Measurements from ENCODE around the gene CABP7. TPM values are rescaled to one million over a fixed set of nuclear protein-coding genes. Genes with fewer than 3 reads are reported as not detected.

Gene CABP7
- polyA plus RNA-seq, 3 donors from 2014 or later, result 0.14 TPM; not detected in 1

- no peaks in the 10 kb centered on the region for H3K9me3 Mint-ChIP-seq
- H3K4me1 Mint-ChIP-seq, result peaks cover 0 to 11% of the 10 kb centered on the region in 2 donors
- H3K27ac Mint-ChIP-seq, result no peak overlapping the region
- H3K4me3 Mint-ChIP-seq, result no peak overlapping the region
- peaks cover 0 to 15% (median 4%) of the 10 kb centered on the region in 3 donors for H3K36me3 Mint-ChIP-seq
- peaks cover 0 to 2% (median 0%) of the 10 kb centered on the region in 3 donors for H3K27me3 Mint-ChIP-seq (ENCODE audit: low read depth in 3 of 3)
- no peak for DNase-seq
Observed at GRCh38 chr22:29693671-29694070, 26.1 kb upstream of the CABP7 start.

GRCh38 chr22:29695129-29695926 lies 24.5 kb upstream of the CABP7 start:
- Mint-ChIP-seq H3K36me3 (peaks cover 0 to 16% (median 4%) of the 10 kb centered on the region in 3 donors), H3K9me3 (no peaks in the 10 kb centered on the region), H3K4me3 (no peak overlapping the region), H3K4me1 (peaks cover 0 to 8% of the 10 kb centered on the region in 2 donors), H3K27ac (no peak overlapping the region), H3K27me3 (ENCODE audit: low read depth in 3 of 3) (peaks cover 0 to 3% (median 0%) of the 10 kb centered on the region in 3 donors)
- no peak for DNase-seq

GRCh38 chr22:29697853-29698598 lies 21.8 kb upstream of the CABP7 start:
- H3K4me1 Mint-ChIP-seq, result no peaks in the 10 kb centered on the region
- DNase-seq, result no peak
- no peak overlapping the region for H3K27ac Mint-ChIP-seq
- H3K27me3 Mint-ChIP-seq (ENCODE audit: low read depth in 3 of 3), result peaks cover 0 to 7% (median 4%) of the 10 kb centered on the region in 3 donors
- no peaks in the 10 kb centered on the region for H3K9me3 Mint-ChIP-seq
- H3K36me3 Mint-ChIP-seq, result peaks cover 0 to 12% (median 4%) of the 10 kb centered on the region in 3 donors
- H3K4me3 Mint-ChIP-seq, result no peak overlapping the region

GRCh38 chr22:29700206-29700899 lies 19.4 kb upstream of the CABP7 start:
- Mint-ChIP-seq H3K4me3 (no peak overlapping the region), H3K27ac (no peak overlapping the region), H3K9me3 (no peaks in the 10 kb centered on the region), H3K4me1 (no peaks in the 10 kb centered on the region), H3K27me3 (ENCODE audit: low read depth in 3 of 3) (peaks cover 0 to 7% (median 4%) of the 10 kb centered on the region in 3 donors), H3K36me3 (peaks cover 0 to 10% (median 4%) of the 10 kb centered on the region in 3 donors)
- DNase-seq, result no peak

GRCh38 chr22:29700900-29701154 lies 19.0 kb upstream of the CABP7 start:
- peaks cover 0 to 7% (median 4%) of the 10 kb centered on the region in 3 donors for H3K27me3 Mint-ChIP-seq (ENCODE audit: low read depth in 3 of 3)
- H3K4me3 Mint-ChIP-seq, result no peak overlapping the region
- DNase-seq, result no peak
- peaks cover 0 to 10% (median 4%) of the 10 kb centered on the region in 3 donors for H3K36me3 Mint-ChIP-seq
- no peak overlapping the region for H3K27ac Mint-ChIP-seq
- no peaks in the 10 kb centered on the region for H3K9me3 Mint-ChIP-seq
- no peaks in the 10 kb centered on the region for H3K4me1 Mint-ChIP-seq

GRCh38 chr22:29701155-29701999 lies 18.4 kb upstream of the CABP7 start:
- no peak overlapping the region for H3K4me3 Mint-ChIP-seq
- H3K27ac Mint-ChIP-seq, result no peak overlapping the region
- no peak for DNase-seq
- H3K27me3 Mint-ChIP-seq (ENCODE audit: low read depth in 3 of 3), result peaks cover 0 to 7% (median 4%) of the 10 kb centered on the region in 3 donors
- H3K4me1 Mint-ChIP-seq, result no peaks in the 10 kb centered on the region
- peaks cover 0 to 8% (median 4%) of the 10 kb centered on the region in 3 donors for H3K36me3 Mint-ChIP-seq
- H3K9me3 Mint-ChIP-seq, result no peaks in the 10 kb centered on the region

GRCh38 chr22:29702000-29702930 lies 17.5 kb upstream of the CABP7 start:
- H3K4me3 Mint-ChIP-seq, result no peak overlapping the region
- no peaks in the 10 kb centered on the region for H3K9me3 Mint-ChIP-seq
- H3K27ac Mint-ChIP-seq, result no peak overlapping the region
- DNase-seq, result no peak
- peaks cover 0 to 7% (median 4%) of the 10 kb centered on the region in 3 donors for H3K27me3 Mint-ChIP-seq (ENCODE audit: low read depth in 3 of 3)
- no peaks in the 10 kb centered on the region for H3K4me1 Mint-ChIP-seq
- H3K36me3 Mint-ChIP-seq, result peaks cover 0 to 4% (median 4%) of the 10 kb centered on the region in 3 donors

- Mint-ChIP-seq H3K4me3 (no peak overlapping the region), H3K27me3 (ENCODE audit: low read depth in 3 of 3) (peaks cover 0 to 11% (median 5%) of the 10 kb centered on the region in 3 donors), H3K36me3 (peaks cover 0 to 4% (median 3%) of the 10 kb centered on the region in 3 donors), H3K9me3 (no peaks in the 10 kb centered on the region), H3K27ac (peak overlapping the region in 1 of 6 donors; percentile 64), H3K4me1 (no peaks in the 10 kb centered on the region)
- DNase-seq, result no peak
Observed at GRCh38 chr22:29702931-29703501, 16.8 kb upstream of the CABP7 start.

- no peak overlapping the region for H3K4me3 Mint-ChIP-seq
- H3K27ac Mint-ChIP-seq, result peak overlapping the region in 1 of 6 donors; percentile 64
- H3K9me3 Mint-ChIP-seq, result no peaks in the 10 kb centered on the region
- DNase-seq, result no peak
- H3K27me3 Mint-ChIP-seq (ENCODE audit: low read depth in 3 of 3), result peaks cover 0 to 11% (median 5%) of the 10 kb centered on the region in 3 donors
- no peaks in the 10 kb centered on the region for H3K4me1 Mint-ChIP-seq
- peaks cover 0 to 4% (median 0%) of the 10 kb centered on the region in 3 donors for H3K36me3 Mint-ChIP-seq
Observed at GRCh38 chr22:29703569-29704195, 16.1 kb upstream of the CABP7 start.

- no peak overlapping the region for H3K27ac Mint-ChIP-seq
- DNase-seq, result no peak
- H3K4me3 Mint-ChIP-seq, result no peak overlapping the region
- no peaks in the 10 kb centered on the region for H3K9me3 Mint-ChIP-seq
- H3K4me1 Mint-ChIP-seq, result no peaks in the 10 kb centered on the region
- H3K27me3 Mint-ChIP-seq (ENCODE audit: low read depth in 3 of 3), result peaks cover 0 to 11% (median 5%) of the 10 kb centered on the region in 3 donors
- H3K36me3 Mint-ChIP-seq, result no peaks in the 10 kb centered on the region
Observed at GRCh38 chr22:29704528-29705285, 15.1 kb upstream of the CABP7 start.

- no peak for DNase-seq
- no peak overlapping the region for H3K27ac Mint-ChIP-seq
- H3K36me3 Mint-ChIP-seq, result no peaks in the 10 kb centered on the region
- no peaks in the 10 kb centered on the region for H3K9me3 Mint-ChIP-seq
- peaks cover 0 to 8% (median 5%) of the 10 kb centered on the region in 3 donors for H3K27me3 Mint-ChIP-seq (ENCODE audit: low read depth in 3 of 3)
- no peaks in the 10 kb centered on the region for H3K4me1 Mint-ChIP-seq
- no peak overlapping the region for H3K4me3 Mint-ChIP-seq
Observed at GRCh38 chr22:29705651-29706050, 14.2 kb upstream of the CABP7 start.
